Upper lobe of right lung (tissue), 1 donor: Measurements from ENCODE around the gene EGFL8. TPM values are rescaled to one million over a fixed set of nuclear protein-coding genes. Genes with fewer than 3 reads are reported as not detected.
A peak's percentile ranks its signal among the peaks of the same experiment; 100 is the strongest.

Experiments used
- ATAC-seq: fragments of 200-7000 bp; cut with Tn5 transposase; one replicate; pipeline ENCODE4 v1.9.1; 2020; ENCODE audit warnings: mild to moderate bottlenecking, moderate library complexity
- DNase-seq: peaks from one replicate; pipeline ENCODE4 v3.0.0-alpha.2; 2020
- H3K27ac ChIP-seq: fragments of 200-600 bp; one replicate; pipeline ENCODE4 v1.8.0; 2022
- H3K27me3 ChIP-seq: fragments of 200-600 bp; one replicate; pipeline ENCODE4 v1.8.0; 2022; ENCODE audit warnings: mild to moderate bottlenecking
- H3K36me3 ChIP-seq: fragments of 200-600 bp; one replicate; pipeline ENCODE4 v1.8.0; 2022
- H3K4me1 ChIP-seq: fragments of 200-600 bp; one replicate; pipeline ENCODE4 v1.8.0; 2022
- H3K4me3 ChIP-seq: fragments of 200-600 bp; one replicate; pipeline ENCODE4 v1.8.0; 2022; ENCODE audit warnings: mild to moderate bottlenecking
- H3K9me3 ChIP-seq: fragments of 200-600 bp; one replicate; pipeline ENCODE4 v1.8.0; 2022
- intact Hi-C: fragments of 100-400 bp; cut with DNase I; formaldehyde crosslinking; loops from one replicate; pipeline ENCODE4 v1.11.0; 2022
- total RNA-seq: library from RNA; stranded (reverse); fragmentation: NEBNext Ultra II Directional; extraction: Animal tissue kit (Norgen Biotek cat#: 25700); gene quantifications from one replicate; pipeline ENCODE4 v1.2.1, GENCODE V29; 2021
- TF ChIP-seq, protein P1 (sequence below): fragments of 200-600 bp; IDR thresholded peaks from one replicate; pipeline ENCODE4 v1.8.0; 2022; ENCODE audit warnings: antibody characterized with exemption
- donor health status: DM: no; HTN: yes; CAD: no; lungs with severe emphysema.

The EGFL8 gene
- total RNA-seq, 1 donor from 2014 or later, result 14.5 TPM

DNA sequence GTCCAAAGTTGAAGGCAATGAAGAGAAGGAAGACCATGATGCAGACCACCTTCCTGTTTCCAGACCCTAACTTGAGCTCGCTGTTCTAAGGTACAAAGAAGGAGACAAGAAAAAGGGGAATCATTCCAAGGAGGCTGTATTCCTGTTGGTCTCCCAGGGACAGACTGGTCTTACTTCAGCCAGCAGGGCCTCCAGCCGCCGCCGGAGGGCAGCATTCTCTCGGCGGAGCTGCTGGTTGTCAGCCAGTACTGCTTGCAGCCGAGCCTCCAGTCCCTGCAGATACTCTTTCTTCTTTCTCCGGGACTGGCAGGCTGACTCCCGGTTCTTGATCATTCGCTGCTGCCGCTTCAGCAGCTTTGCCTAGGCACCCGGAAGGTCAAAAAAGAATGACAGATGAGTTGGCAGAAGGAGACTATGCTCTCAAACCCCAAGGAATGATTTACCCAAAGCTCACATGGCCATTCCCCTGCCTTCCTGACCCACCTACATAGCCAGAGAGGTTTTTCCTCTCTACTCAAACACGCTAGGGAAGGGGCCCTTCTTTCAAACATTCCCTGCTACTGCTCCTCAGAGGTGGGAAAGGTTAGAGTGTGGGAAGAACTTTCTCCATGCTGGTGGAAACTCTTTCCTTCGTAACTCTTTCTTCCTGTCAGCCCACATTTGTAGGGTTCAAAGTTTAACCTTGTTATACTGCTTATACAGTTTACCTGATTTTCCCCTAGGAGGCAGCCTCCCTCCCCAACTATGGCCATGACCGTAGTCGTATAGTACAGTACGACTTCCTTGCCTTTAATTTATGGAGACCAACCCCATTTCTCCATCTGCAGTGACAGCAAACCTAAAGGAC is 45.4 kb upstream of the EGFL8 start:
- peaks cover 14% of the 10 kb centered on the region for H3K4me1 ChIP-seq
- H3K36me3 ChIP-seq, result peaks cover 81% of the 10 kb centered on the region

GRCh38 chr6:32120573-32121059 is 43.8 kb upstream of the EGFL8 start:
- TF ChIP-seq, protein P1, sequence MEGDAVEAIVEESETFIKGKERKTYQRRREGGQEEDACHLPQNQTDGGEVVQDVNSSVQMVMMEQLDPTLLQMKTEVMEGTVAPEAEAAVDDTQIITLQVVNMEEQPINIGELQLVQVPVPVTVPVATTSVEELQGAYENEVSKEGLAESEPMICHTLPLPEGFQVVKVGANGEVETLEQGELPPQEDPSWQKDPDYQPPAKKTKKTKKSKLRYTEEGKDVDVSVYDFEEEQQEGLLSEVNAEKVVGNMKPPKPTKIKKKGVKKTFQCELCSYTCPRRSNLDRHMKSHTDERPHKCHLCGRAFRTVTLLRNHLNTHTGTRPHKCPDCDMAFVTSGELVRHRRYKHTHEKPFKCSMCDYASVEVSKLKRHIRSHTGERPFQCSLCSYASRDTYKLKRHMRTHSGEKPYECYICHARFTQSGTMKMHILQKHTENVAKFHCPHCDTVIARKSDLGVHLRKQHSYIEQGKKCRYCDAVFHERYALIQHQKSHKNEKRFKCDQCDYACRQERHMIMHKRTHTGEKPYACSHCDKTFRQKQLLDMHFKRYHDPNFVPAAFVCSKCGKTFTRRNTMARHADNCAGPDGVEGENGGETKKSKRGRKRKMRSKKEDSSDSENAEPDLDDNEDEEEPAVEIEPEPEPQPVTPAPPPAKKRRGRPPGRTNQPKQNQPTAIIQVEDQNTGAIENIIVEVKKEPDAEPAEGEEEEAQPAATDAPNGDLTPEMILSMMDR, result no peak
- ATAC-seq (no peak), DNase-seq (no peak)
- Histone ChIP-seq H3K27me3 (no peaks in the 10 kb centered on the region), H3K4me1 (peaks cover 9% of the 10 kb centered on the region), H3K36me3 (peaks cover 94% of the 10 kb centered on the region), H3K4me3 (no peak overlapping the region), H3K27ac (no peak overlapping the region), H3K9me3 (no peaks in the 10 kb centered on the region)
- intact Hi-C loops, result no loop called here

More for the DNA sequence above, 45.4 kb upstream of the EGFL8 start:
- no peaks in the 10 kb centered on the region for H3K9me3 ChIP-seq
- intact Hi-C loops, result no loop called here
- peak overlapping the region; percentile 76 for H3K27ac ChIP-seq
- H3K27me3 ChIP-seq, result no peaks in the 10 kb centered on the region
- ATAC-seq (peak; percentile 88), DNase-seq (peak; percentile 91)
- TF ChIP-seq, protein P1, result peak; percentile 90
- no peak overlapping the region for H3K4me3 ChIP-seq

GRCh38 chr6:32123681-32124080 is 40.7 kb upstream of the EGFL8 start:
- Histone ChIP-seq H3K27me3 (no peaks in the 10 kb centered on the region), H3K4me1 (peaks cover 24% of the 10 kb centered on the region), H3K27ac (no peak overlapping the region), H3K36me3 (peaks cover 76% of the 10 kb centered on the region), H3K9me3 (no peaks in the 10 kb centered on the region), H3K4me3 (no peak overlapping the region)
- DNase-seq, result no peak
- no peak for ATAC-seq
- TF ChIP-seq, protein P1, result no peak
- intact Hi-C loops, result no loop called here

DNA sequence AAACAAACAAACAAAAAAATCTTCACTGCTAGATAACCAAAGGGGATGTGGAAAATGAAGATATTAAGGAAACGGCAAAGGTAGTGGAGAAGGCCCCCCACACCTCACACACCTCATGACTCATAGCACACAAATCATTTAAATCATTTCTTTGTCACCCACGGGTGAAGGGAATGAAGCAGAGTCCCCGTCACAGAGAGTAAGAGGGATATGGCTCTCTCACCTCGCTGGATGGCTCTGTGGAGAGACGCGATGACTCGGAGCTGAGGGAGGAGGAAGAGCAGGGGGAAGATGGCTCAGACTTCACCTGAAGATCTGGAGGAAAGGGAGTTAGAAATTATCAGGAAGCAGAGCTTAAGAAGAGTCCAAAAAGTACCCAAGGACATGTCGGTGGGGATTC is 37.5 kb upstream of the EGFL8 start:
- intact Hi-C loops, result no loop called here
- no peak for DNase-seq
- Histone ChIP-seq H3K9me3 (no peaks in the 10 kb centered on the region), H3K27ac (peak overlapping the region; percentile 79), H3K36me3 (peaks cover 49% of the 10 kb centered on the region), H3K27me3 (no peaks in the 10 kb centered on the region), H3K4me1 (peaks cover 26% of the 10 kb centered on the region), H3K4me3 (peak overlapping the region; percentile 71)
- ATAC-seq, result no peak
- TF ChIP-seq, protein P1, result no peak

- ATAC-seq, result no peak
- intact Hi-C loops, result no loop called here
- Histone ChIP-seq H3K4me3 (peak overlapping the region; percentile 71), H3K27me3 (no peaks in the 10 kb centered on the region), H3K27ac (peak overlapping the region; percentile 79), H3K9me3 (no peaks in the 10 kb centered on the region), H3K4me1 (peaks cover 26% of the 10 kb centered on the region), H3K36me3 (peaks cover 45% of the 10 kb centered on the region)
- TF ChIP-seq, protein P1, result no peak
- DNase-seq, result no peak
Measured at GRCh38 chr6:32127409-32127716, 37.0 kb upstream of the EGFL8 start.
